C4-2B (cell line): ENCODE results near the gene ASF1A.

Experiments used
- ZFX ChIP-seq: fragments of 450-650 bp; IDR thresholded peaks from 2 replicates; pipeline ENCODE4 v1.6.1; 2017
- TF ChIP-seq, protein P1 (sequence below): fragments of 450-650 bp; conservative IDR thresholded peaks from 2 replicates; pipeline ENCODE4 v1.5.1; 2017; ENCODE audit warnings: mild to moderate bottlenecking

DNA sequence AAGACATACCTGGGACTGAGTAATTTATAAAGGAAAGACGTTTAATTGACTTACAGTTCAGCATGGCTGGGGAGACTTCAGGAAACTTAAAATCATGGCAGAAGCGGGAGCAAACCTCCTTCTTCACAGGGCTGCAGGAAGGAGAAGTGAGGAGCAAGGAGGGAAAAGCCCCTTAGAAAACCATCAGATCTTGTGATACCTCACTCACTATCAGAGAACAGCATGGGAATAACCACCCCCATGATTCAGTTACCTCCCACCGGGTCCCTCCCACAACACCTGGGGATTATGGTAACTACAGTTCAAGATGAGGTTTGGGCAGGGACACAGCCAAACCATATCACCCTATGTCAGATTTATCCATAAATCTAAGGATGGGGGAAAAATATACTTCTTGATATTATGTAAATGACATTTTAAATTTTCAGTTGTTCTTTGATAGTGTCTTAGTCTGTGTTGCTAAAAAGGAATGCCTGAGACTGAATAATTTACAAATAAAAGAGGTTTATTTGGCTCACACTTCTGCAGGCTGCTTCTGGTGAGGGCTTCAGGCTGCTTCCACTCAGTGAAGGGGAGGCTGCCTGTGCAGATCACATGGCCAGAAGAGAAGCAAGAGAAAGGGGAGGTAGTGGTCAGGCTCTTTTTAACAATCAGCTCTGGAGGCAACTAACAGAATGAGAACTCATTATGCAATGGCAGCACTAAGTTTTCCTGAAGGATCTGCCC lies 42.2 kb downstream of the ASF1A start:
- TF ChIP-seq, protein P1, sequence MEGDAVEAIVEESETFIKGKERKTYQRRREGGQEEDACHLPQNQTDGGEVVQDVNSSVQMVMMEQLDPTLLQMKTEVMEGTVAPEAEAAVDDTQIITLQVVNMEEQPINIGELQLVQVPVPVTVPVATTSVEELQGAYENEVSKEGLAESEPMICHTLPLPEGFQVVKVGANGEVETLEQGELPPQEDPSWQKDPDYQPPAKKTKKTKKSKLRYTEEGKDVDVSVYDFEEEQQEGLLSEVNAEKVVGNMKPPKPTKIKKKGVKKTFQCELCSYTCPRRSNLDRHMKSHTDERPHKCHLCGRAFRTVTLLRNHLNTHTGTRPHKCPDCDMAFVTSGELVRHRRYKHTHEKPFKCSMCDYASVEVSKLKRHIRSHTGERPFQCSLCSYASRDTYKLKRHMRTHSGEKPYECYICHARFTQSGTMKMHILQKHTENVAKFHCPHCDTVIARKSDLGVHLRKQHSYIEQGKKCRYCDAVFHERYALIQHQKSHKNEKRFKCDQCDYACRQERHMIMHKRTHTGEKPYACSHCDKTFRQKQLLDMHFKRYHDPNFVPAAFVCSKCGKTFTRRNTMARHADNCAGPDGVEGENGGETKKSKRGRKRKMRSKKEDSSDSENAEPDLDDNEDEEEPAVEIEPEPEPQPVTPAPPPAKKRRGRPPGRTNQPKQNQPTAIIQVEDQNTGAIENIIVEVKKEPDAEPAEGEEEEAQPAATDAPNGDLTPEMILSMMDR: no peak
- TF ChIP-seq ZFX: no peak
